Brain pericyte (primary cell): ENCODE measurements around the gene SLC20A1.
"Not testable (repeated sequence)": the region's sequence is repeated elsewhere in the genome, so short reads cannot be mapped to it uniquely, and the experiment has no call there.

Source experiments
- DNase-seq: peaks from one replicate; pipeline ENCODE4 v3.0.0-alpha.2; 2012; ENCODE audit warnings: low read depth, low spot score

Gene SLC20A1

DNA sequence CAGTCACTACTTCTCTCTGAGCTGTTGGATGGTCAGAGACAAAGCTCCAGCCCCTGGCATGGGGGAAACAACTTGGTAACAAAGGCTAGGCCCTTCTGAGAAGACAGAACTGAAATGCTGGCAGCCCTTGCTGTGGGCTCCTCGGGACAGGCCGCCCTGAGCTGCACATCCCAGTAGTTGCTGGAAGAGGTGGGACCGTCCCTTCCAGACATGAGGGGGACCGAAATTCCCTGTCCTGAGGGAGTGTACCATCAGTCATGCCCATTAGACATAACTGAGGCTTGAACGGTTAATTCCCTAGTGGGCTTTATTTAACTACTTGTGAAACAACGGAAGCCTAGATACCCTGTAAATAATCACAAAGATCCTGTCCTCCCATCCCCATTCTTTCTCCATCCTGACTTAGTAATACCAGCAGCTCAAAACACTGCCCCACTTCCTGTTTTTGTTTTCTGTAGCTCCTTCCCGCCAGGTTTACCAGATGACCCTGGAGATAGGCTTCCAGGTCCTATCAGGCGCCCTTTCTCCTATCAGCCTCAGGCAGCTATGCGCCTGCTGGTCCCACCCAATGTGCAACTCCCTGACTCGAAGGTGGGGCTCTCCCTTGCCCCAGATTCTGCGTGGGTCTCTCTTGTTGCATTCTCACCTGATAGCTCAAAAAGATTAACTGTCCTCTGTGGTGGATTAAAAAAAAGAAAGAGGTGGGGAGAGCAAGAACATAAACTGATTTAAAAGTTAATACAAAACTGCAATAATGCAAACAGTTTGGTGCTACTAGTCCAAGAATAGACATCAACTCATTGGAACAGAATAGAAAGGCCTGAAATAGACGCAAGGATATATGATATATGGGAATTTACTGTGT is 38.0 kb downstream of the SLC20A1 start:
- DNase-seq = no peak

DNA sequence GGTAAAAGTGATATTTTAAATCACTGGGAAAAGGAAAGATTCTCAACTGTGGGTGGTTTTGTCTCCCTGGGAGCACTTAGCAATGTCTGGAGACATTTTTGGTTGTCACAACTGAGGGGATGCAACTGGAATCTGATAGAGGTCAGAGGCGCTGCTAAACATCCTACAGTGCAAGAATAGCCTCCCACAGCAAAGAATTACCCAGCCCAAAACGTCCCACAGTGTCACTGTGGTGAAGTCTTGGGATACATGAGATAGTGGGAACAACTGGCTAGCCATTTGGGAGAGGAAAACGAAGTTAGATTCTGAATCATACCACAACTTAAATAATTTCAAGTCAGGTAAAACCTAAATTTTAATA is 38.7 kb downstream of the SLC20A1 start:
- DNase-seq = no peak

DNA sequence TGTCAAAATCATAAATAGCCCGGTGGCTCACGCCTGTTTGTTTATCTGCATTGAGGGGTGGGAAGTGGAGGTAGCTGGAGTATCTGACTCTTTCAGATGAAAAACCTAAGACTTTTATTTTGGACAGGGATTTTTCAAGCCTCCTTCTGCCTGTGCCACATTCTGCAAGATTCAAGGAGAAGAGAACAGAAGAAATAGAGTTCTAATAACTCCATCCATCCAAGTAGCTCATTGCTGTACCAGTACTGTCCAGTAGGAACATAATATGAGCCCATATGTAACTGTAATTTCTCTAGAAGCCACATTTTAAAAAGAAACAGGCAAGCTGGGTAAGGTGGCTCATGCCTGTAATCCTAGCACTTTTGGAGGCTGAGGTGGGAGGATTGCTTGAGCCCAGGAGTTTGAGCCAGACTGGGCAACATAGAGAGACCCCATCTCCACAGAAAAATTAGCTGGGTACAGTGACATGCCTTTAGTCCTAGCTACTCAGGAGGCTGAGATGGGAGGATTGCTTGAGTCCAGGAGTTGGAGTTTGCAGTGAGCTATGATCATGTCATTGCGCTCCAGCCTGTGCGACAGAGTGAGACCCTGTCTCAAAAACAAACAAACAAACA is 39.6 kb downstream of the SLC20A1 start:
- no peak for DNase-seq

DNA sequence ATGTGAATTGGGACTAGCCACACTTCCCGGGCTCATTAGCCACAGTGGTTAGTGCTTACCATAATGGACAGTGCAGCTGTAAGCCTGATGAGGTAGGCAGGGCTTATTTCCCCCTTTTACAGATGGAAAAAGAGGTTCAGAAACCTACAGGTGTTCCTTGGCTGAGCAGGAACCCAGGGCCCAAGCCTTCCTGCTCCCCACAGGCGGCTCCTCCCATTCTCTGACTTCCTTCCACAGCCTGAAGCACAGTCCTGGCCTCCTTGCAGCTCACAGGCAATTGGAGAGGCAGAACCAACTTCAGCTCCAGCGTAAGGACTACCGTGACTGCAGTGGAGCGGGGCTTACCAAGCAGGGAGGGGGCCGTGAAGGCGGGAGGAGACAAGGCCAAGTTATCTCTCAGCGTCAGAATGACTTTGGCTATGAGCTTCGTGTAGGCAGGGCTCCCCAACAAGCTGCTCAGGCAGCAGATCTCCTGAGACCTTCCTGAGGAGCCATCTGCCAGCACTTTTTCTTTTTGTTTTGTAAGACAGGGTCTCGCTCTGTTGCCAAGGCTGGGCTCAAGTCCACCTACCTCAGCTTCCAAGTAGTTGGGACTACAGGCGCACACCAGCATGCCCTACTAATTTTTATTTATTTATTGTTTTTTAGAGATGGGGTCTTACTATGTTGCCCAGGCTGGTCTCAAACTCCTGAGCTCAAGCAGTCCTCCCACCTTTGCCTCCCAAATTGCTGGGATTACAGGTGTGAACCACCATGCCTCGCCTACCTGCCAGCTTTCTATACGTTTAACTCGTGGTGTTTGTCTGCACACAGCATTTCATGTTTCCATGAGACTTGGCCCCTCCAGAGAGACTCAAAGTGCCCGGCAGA is 40.8 kb downstream of the SLC20A1 start:
- DNase-seq = no peak

DNA sequence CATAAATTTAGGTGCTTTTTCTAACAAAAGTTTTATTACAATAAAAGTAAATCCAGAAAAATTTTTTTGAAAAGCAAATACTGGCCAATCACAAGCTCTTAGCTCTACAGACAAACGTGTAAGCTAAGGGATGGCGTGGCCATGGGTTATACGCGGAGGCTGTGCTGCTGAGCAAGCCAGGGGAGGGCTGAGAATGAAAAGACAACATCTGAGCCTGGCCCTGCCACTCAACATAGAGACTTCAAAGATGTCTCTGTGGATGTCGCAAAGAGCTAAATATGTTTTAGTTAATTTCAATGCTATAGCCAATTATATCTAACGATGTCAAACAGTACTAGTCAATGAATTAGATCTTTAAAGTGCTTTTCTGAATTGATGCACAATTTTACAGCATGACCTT is 41.8 kb downstream of the SLC20A1 start:
- no peak for DNase-seq

DNA sequence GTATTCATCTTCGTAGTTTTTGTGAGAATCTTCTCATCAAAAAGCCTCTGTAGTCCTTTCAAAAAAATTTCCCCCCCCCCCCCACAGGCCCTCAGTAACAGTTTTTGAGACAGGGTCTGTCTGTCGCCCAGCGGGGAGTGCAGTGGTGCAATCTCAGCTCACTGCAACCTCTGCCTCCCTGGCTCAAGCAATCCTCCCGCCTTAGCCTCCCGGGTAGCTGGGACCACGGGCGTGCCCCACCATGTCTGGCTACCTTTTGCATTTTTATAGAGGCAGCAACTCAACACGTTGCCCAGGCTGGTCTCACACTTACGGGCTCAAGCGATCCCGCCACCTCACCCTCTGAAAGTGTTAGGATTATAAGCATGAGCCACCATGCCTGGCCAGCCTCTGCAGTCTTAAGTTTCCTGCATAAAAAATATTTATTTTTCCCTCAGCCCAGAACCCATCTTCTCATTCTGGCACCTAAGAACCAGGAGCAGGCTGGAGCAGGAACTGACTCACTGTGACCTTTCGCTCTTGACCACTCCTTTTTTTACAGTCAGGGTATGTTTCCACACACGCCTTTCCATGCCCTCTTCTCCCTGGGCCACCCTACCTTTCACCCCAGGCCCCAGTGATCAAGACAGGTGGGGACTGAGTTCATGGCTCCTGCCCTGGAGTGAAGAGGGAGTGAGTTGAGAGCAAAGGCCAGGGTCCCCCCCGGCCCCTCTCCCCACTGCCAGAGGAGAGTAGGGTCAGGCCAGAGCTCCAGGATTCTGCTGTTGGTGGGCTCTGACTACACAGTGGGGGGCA is 42.5 kb downstream of the SLC20A1 start:
- no peak for DNase-seq

DNA sequence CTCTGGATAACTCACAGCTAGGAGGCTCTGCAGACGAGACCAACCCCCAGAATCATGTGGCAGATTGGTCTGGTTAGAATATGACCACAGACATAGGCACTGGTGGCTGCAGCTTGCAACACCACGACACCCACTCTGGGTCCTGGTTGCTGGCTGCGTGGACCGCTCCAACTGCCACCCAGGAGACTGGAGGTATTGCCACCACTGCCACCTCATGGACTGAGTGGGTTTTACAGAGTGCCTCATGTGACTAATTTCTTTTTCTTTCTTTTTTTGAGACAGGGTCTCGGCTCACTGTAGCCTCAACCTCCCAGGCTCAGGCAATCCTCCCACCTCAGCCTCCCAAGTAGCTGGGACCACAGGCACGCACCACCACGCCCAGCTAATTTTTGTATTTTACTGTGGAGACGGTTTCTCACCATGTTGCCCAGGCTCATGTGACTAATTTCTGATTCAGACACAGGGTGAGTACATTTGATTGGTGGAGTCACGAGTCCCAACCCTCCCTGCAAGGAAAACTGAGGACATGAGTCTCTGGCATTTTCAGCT is 45.2 kb downstream of the SLC20A1 start:
- DNase-seq = no peak

DNA sequence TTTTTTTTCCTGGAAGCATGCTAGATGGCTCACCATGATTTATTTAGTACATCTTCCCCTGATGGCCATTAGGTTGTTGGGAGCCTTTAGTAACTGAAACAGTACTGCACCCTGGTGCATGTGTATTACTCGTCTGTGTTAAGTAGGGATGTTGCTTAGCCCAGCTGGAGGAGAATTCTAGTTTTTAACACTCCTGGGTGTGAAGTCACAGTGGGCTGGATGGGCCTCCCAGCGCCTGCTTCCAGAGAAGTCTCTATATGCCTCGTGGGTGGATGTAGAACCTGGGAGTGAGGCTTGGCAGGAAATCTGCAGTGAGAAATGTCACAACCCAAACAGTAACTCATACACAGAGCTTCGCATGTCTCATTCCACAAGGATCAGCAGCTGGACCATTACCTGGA is 46.1 kb downstream of the SLC20A1 start:
- no peak for DNase-seq

DNA sequence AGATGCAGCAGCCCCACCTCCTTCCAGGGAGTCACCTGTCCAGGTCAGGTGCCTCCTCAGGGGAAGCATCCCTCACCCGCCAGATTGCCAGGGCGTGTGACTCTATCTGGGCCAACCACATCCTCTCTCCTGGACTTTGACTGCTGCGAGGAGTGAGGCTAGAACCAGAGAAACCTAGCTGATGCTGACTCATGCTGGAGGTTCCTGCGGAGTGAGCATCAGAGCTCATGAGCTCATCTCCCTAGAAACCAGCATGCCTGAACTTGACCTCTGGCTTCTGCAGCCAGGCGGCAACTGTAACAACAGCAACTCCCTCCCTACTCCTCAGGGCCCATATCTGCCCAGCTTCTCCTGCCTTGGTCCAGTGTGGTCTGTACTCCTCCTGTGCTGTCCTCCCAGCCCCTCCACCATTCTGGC is 46.8 kb downstream of the SLC20A1 start:
- peak; percentile 94 for DNase-seq

DNA sequence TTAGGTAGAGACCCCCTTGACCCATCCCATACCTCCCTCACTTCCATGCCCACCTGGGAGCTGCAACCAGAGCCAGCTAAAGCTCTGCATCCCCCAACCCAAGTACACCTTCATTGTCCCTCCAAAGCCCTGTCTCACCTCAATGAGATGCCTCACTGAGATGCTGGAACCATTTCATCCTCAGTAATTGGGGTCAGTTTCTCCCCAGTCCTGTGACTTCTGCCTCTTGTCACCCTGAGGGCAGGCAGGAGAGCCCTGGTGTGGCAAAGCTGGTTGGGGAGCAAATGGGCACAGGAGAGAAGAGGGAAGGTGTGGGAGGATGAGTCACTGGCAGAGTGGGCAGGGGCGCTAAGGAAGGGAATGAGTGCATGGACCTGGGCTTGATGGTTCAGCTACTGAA is 47.2 kb downstream of the SLC20A1 start:
- no peak for DNase-seq

DNA sequence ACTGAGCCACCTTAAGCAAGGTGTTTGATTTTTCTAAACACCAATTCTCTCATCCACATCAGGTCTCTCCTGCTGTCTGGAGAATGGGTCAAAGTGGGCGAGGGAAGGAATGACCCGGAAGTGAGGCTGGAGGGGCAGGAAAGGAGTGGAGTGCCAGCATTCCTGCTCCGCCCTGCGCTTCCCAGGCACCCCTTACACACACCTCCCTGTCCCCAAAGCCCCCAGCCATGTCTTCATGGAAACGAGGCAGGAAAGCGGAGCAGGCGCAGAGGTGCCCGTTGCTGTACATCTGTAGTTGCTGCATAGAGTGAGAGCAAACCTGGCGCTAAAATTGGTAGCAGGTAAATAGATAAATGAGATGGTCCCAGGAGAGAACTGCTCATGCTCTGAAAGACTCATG is 47.9 kb downstream of the SLC20A1 start:
- DNase-seq = no peak

DNA sequence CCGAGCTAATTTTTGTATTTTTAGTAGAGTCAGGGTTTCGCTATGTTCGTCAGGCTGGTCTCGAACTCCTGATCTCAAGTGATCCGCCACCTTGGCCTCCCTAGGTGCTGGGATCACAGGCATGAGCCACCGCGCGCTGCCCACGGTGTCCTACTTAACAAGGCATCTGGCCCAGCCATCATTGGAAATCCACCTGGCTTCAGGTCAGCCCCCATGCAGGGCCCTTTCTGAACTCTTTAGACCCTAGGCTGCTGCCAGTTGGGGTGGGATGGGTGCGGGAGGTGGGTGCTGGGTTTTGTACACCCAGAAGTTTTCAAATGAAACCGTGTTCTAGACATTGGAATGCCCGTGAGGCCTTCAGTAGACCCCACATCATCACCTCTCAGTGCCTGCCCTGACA is 48.4 kb downstream of the SLC20A1 start:
- DNase-seq = no peak

DNA sequence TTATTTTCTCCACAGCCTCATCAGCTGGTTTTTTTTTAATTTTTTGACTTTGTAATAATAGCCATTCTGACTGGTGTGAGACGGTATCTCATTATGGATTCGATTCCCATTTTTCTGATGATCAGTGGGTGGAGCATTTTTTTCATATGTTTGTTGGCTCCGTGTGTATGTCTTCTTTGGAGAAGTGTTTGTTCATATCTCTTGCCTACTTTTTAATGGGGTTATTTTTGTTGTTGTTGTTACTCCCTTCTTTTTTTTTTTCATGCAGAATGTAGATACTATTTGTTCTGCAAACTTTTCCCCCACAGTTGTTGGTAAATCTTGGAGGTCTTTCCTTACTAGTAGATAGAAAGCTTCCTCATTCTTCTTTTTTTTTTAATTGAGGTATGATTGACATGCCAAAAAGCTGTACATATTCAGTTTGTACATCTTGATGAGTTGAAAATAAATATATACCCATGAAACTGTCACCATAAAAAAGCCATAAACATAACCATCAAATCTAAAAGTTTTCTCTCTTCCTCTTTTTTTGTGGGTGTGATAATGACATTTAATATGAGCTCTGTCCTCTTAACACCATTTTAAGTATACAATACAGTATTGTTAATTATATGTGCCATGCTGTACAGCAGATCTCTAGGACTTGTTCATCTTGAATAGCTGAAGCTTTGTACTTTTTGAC is 53.2 kb downstream of the SLC20A1 start:
- DNase-seq = no peak

DNA sequence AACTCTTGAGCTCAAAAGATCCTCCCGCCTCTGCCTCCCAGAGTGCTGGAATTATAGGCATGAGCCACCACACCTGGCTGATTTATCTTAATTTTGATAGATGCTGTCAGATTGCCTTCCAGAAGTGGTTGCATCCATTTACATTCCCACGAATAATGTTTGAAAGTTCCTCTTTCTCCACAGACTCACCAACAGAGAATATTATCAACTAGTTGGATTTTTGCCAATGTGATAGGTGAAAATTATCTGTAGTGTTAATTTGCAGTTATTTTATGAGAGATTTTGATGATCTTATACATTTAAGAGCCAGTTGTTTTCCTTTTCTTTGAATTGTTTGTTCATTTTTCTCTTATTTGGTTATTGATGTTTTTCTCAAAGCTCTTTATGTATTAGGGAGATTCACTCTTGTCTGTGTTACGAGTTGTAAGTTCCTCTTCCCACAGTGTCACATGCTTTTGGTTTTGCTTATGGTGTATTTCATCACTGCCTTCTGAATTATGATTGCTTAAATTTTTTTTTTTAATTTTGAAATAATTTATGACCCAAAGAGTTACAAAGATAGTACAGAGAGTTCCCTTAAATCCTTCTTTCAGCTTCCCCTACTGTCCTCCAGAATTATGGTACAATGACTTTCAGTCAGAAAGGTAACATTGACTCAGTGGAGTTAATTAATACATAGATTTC is 54.4 kb downstream of the SLC20A1 start:
- DNase-seq = no peak

DNA sequence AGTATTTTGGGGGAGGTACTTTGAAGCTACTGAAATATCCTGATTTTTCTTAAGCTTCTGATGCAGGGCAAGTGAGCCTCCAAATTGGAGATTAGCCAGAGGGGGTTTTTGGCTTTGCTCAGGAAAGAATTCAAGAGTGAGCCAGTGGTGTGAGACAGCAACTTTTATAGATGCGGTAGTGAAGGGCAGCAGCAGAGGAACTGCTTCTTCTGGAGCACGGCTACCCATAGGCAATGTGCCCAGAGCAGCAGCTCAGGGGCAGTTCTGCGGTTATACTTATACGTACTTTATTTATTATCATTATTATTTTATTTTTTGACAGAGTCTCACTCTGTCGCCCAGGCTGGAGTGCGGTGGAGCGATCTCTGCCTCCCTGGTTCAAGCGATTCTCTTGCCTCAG is 55.3 kb downstream of the SLC20A1 start:
- DNase-seq = no peak

DNA sequence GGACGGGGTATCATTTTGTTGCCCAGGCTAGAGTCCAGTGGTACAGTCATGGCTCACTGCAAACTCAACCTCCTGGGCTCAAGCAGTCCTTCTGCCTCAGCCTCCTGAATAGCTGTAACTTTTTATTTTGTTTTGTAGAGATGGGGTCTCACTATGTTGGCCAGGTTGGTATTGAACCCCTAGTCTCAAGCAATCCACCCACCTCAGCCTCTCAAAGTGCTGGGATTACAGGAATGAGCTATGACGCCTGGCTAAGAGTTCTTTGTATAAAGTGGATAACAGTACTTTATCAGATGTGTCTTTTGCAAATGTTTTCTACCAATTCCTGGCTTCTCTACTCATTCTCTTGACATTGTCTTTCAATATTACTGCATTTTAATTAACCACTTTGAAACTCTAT is 57.9 kb downstream of the SLC20A1 start:
- no peak for DNase-seq

DNA sequence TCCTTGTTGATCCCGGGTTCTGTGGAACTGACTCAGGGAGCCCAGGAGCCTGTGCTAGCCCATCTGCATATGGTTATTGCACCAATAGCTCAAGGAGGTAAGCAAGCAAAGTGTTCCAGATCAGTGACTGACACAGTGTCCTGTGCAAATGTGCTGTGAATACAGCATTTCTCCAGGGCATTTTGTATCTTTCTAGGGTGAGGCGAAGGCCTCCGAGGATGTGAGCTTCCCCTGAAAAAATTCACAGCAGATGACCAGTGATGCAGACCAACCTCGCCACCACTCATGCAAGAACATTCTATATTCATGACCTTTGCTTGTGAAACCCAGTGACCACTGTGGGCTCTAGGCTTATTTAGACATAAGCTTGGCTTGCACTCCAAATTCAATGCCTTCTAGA is 59.8 kb downstream of the SLC20A1 start:
- no peak for DNase-seq

DNA sequence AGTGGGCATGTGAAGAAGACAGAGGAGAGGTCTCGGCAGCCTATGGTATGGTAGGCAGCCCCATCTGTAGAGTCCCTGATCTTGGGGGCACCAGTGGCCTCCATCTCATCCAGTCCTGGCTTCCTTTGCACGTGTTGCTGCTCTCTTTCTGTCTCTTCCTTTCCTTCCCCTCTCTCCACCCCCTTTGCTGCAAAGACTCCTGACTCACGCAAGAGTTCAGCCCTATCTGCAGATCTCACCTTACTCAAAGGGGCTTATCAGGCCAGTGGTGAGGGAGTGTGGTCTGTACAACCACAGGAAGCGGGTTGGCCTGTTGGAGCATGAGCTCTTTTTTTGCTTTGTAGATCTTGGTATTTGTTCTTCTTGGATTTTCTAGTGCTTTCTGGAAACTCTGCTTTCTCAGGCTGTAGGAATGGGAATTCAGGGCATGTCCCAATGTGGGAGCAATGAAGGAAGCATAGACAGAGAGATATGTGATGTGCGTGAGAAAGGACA is 60.5 kb downstream of the SLC20A1 start:
- DNase-seq = no peak

DNA sequence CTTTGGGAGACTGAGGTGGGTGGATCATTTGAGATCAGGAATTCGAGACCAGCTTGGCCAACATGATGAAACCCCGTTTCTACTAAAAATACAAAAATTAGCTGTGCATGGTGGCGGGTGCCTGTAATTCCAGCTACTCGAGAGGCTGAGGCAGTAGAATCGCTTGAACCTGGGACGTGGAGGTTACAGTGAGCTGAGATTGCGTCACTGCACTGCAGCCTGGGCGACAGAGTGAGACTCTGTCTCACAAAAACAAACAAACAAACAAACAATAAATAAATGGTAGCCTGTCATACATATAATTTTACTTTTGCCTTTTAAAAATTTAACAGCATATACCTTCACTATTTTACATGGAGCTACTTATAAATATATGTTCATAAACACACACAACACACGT is 61.2 kb downstream of the SLC20A1 start:
- DNase-seq = not testable (repeated sequence)

DNA sequence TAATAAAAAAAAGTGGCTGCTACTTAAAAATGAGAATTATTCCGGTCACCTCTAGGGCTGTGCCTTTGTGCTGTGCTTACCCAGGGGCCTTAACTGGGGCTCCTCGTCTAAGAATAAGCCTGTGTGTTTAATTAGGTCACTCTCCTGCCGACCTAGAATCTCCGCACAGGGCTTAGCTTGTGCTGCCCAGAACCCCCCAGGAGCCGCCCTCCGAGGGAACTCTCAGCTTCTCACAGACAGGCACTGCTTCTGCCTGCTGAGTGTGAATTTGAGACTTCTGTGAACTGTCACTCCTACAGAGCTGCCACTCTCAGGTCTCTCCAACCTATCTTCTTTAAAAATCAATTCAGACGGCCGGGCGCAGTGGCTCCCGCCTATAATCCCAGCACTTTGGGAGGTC is 63.2 kb downstream of the SLC20A1 start:
- DNase-seq = no peak
